Measurements from ENCODE around the gene FGD4.

The FGD4 gene

DNA sequence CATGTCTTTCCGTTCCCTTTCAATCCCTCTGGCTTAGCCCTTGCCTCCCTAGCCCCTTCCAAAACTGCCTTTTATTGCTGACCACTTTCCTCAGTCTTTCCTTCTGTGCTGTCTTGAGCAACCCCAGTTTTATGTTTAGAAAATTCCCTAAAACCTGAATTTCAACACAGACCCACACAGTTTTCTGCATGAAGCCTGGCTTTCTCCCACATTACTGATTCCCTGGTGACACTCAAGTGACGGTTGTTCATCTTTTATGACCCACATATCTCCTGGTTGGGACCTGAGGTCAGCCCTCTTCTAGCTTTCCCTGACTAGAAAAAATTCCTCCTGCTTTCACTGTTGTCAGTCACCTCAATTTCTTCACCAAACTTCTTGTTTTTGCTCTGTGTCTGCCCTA, 21.0 kb downstream of the FGD4 start:
- TF ChIP-seq MYC (IDR thresholded peaks at IDR 0.05; ENCODE audit: low read depth, low read length), result no peak
- TF ChIP-seq, protein P1, sequence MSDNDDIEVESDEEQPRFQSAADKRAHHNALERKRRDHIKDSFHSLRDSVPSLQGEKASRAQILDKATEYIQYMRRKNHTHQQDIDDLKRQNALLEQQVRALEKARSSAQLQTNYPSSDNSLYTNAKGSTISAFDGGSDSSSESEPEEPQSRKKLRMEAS (IDR thresholded peaks at IDR 0.05; ENCODE audit: low read depth, low read length), result no peak
- TF ChIP-seq POLR2A (IDR thresholded peaks at IDR 0.05; ENCODE audit: extremely low read depth, insufficient read length), result no peak
- TF ChIP-seq, protein P2, sequence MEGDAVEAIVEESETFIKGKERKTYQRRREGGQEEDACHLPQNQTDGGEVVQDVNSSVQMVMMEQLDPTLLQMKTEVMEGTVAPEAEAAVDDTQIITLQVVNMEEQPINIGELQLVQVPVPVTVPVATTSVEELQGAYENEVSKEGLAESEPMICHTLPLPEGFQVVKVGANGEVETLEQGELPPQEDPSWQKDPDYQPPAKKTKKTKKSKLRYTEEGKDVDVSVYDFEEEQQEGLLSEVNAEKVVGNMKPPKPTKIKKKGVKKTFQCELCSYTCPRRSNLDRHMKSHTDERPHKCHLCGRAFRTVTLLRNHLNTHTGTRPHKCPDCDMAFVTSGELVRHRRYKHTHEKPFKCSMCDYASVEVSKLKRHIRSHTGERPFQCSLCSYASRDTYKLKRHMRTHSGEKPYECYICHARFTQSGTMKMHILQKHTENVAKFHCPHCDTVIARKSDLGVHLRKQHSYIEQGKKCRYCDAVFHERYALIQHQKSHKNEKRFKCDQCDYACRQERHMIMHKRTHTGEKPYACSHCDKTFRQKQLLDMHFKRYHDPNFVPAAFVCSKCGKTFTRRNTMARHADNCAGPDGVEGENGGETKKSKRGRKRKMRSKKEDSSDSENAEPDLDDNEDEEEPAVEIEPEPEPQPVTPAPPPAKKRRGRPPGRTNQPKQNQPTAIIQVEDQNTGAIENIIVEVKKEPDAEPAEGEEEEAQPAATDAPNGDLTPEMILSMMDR (IDR thresholded peaks at IDR 0.05; ENCODE audit: low read depth, low read length), result no peak
- DNase-seq (ENCODE audit: low read depth), result no peak
- no peak overlapping the region for H3K4me3 ChIP-seq (ENCODE audit: low read depth, low read length)

DNA sequence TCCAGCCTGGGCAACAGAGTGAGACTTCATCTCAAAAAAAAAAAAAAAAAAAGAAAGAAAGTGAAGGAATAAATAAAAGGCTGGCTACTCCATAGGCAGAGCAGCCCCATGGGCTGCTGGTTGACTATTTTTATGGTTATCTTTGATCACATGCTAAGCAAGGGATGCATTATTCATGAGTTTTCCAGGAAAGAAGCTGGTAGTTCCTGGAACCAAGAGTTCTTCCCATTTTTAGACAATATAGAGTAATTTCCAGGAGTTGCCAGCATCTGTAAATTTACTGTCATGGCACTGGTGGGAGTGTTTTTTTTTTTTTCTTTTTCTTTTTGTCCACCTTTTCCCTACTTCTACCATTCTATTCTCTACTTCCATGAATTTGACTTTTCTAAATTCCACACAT, 24.2 kb downstream of the FGD4 start:
- DNase-seq (ENCODE audit: low read depth), result no peak
- TF ChIP-seq, protein P1 (IDR thresholded peaks at IDR 0.05; ENCODE audit: low read depth, low read length), result no peak
- TF ChIP-seq, protein P2 (IDR thresholded peaks at IDR 0.05; ENCODE audit: low read depth, low read length), result no peak
- TF ChIP-seq POLR2A (IDR thresholded peaks at IDR 0.05; ENCODE audit: extremely low read depth, insufficient read length), result no peak
- no peak for TF ChIP-seq MYC (IDR thresholded peaks at IDR 0.05; ENCODE audit: low read depth, low read length)
- H3K4me3 ChIP-seq (ENCODE audit: low read depth, low read length), result no peak overlapping the region

DNA sequence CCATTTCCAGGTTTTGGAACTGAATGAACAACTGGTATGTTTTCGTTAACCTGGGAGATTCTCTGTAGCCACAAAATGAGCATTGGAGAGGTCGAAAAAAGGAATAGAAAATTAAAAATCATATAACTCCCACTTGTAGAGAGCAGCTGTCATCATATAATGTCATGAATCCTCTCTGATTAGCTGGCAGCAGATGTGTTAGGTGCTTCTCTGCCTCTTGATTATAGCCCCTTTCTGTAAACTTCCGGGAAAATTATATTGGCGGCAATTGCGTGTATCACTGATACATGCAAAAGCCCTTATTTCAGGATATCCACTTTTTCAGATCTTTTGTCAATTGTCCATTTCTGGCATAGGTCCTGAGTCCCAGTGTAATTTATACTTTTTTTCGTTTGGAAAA, 31.7 kb downstream of the FGD4 start:
- no peak overlapping the region for H3K4me3 ChIP-seq (ENCODE audit: low read depth, low read length)
- no peak for DNase-seq (ENCODE audit: low read depth)
- TF ChIP-seq MYC (IDR thresholded peaks at IDR 0.05; ENCODE audit: low read depth, low read length) (no peak), POLR2A (IDR thresholded peaks at IDR 0.05; ENCODE audit: extremely low read depth, insufficient read length) (no peak)
- TF ChIP-seq, protein P2 (IDR thresholded peaks at IDR 0.05; ENCODE audit: low read depth, low read length), result no peak
- TF ChIP-seq, protein P1 (IDR thresholded peaks at IDR 0.05; ENCODE audit: low read depth, low read length), result no peak

DNA sequence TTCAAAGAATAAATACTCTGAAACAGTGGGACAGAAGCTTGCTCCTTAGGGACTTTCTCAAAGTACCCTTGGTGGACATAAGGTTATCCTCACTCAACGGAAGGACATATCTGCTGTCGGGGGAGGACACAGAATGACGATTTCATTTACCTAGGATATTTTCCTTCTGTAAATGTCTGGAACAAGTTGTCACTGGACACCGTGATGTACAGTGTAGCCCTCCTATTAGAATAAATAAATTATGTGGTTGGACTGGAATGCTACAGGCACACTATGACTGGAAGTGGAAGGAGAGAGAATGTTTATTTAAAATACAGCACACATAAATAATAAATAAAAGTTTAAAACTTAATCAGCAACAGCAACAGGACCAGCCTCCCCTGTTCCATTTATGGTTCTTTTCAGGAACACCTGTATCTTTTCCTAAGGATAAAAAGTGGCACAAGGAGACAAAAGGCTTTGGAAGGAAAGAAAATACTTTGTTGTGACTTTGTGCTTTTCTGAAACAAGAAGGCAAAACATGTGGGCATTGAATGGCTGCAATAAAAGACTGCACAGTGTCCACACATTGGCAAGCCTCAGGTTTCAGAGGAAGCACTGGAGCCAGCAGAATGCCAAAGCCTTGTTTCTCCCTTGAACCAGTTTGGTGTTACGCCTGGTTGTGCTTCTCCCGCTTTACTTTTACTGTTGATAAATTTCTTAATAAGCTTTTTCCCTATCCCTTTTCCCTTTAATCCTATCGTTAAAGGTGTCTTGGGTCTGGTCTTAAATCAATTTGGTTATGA, 36.8 kb downstream of the FGD4 start:
- TF ChIP-seq, protein P2 (IDR thresholded peaks at IDR 0.05; ENCODE audit: low read depth, low read length), result no peak
- TF ChIP-seq, protein P1 (IDR thresholded peaks at IDR 0.05; ENCODE audit: low read depth, low read length), result no peak
- TF ChIP-seq MYC (IDR thresholded peaks at IDR 0.05; ENCODE audit: low read depth, low read length), result no peak
- TF ChIP-seq POLR2A (IDR thresholded peaks at IDR 0.05; ENCODE audit: extremely low read depth, insufficient read length), result no peak
- H3K4me3 ChIP-seq (ENCODE audit: low read depth, low read length), result no peak overlapping the region
- no peak for DNase-seq (ENCODE audit: low read depth)

DNA sequence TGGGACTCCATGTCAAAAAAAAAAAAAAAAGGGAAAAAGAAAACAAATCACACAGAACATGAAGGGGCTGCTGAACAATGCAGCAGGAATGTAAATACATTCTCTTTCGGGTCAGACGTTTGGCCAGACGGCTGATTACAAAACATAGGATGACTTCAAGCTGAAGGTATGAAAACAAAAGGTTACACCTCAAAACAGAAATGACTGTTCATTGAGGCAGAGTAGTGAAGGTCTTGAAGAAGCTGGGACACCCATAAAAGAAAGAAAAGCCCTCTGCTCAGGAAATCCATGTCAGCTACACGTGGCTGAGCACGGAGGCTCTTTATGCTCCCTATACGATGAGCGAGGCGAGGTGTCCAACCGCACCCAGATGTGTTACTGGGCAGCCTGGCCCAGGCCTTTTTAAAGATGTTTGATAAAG, 37.7 kb downstream of the FGD4 start:
- no peak overlapping the region for H3K4me3 ChIP-seq (ENCODE audit: low read depth, low read length)
- DNase-seq (ENCODE audit: low read depth), result no peak
- no peak for TF ChIP-seq MYC (IDR thresholded peaks at IDR 0.05; ENCODE audit: low read depth, low read length)

DNA sequence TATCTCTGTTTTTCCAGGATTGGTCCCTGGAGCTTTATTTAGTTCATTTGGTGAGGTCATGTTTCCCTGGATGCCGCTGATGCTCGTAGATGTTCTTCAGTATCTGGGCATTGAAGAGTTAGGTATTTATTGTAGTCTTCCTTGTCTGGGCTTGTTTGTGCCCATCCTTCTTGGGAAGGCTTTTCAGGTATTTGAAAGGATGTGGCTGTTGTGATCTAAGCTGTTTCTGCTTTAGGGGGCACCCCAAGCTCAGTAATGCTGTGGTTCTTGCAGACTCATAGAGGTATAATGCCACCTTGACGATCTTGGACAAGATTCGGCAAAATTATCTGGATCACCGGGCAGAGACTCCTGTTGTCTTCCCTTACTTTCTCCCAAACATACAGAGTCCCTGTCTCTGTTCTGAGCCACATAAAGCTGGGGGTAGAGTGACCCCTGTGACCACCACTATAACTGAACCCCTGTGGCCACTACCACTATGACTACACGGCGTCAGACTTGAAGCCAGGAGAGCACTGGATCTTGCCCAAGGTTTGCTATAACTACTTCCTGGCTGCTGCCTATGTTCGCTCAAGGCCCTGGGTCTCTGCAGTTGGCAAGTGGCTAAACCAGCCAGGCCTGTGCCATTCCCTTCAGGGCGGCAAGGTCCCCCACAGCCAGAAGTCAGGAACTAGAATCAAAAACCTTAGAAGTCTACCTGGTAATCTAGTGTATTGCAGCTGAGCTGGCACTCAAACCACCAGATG, 40.9 kb downstream of the FGD4 start:
- DNase-seq (ENCODE audit: low read depth), result no peak
- TF ChIP-seq MYC (IDR thresholded peaks at IDR 0.05; ENCODE audit: low read depth, low read length) (no peak), POLR2A (IDR thresholded peaks at IDR 0.05; ENCODE audit: extremely low read depth, insufficient read length) (no peak)
- TF ChIP-seq, protein P2 (IDR thresholded peaks at IDR 0.05; ENCODE audit: low read depth, low read length), result no peak
- TF ChIP-seq, protein P1 (IDR thresholded peaks at IDR 0.05; ENCODE audit: low read depth, low read length), result no peak
- no peak overlapping the region for H3K4me3 ChIP-seq (ENCODE audit: low read depth, low read length)

All from NB4 (cell line).